Neural progenitor cell (in vitro differentiated cells): ENCODE results near the gene RAI1.

Source experiments
- EZH2 ChIP-seq: fragments of 200-600 bp; sonication (generic); IDR thresholded peaks from 2 replicates; pipeline ENCODE4 v1.6.1; 2017; ENCODE audit warnings: antibody characterized with exemption, mild to moderate bottlenecking, moderate library complexity
- EZH2phosphoT487 ChIP-seq: fragments of 200-600 bp; sonication (generic); IDR thresholded peaks from 2 replicates; pipeline ENCODE4 v1.6.1; 2017; ENCODE audit warnings: antibody characterized with exemption
- TF ChIP-seq, protein P1 (sequence below): fragments of 200-600 bp; sonication (generic); IDR thresholded peaks from 2 replicates; pipeline ENCODE4 v1.5.1; 2017; ENCODE audit warnings: antibody characterized with exemption, mild to moderate bottlenecking

DNA sequence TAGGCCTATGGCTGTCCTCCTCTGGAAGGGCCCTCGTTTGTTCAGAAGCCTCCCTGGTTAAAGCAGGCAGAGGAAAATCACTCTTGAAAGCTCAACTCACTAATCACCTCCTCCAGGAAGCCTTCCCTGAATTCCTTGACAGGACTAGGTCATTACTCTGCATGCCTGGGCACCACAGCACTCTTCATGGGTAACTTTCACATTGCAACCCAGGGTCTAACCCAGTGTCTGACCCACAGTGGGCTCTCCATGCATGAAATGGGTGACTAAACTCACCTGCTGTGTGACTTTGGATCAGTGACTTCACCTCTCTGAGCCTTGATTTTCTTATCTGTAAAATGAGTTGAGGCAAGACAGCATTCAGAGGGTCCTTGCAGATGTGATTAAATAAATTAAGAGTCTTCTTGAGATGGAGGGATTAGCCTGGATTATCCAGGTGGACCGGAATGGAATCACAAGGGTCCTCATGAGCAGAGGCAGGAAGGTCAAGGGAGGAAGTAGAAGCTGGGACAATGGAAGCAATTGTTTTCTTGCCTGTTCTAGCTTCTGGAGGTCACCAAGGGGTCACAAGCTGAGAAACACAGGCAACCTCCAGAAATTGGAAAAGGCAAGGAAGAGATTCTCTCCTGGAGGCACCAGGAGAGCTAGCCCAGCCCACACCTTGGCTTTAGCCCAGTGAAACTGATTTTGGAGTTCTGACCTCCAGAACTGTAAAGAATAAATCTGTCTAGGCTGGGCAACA, 3.8 kb upstream of the RAI1 start:
- TF ChIP-seq, protein P1, sequence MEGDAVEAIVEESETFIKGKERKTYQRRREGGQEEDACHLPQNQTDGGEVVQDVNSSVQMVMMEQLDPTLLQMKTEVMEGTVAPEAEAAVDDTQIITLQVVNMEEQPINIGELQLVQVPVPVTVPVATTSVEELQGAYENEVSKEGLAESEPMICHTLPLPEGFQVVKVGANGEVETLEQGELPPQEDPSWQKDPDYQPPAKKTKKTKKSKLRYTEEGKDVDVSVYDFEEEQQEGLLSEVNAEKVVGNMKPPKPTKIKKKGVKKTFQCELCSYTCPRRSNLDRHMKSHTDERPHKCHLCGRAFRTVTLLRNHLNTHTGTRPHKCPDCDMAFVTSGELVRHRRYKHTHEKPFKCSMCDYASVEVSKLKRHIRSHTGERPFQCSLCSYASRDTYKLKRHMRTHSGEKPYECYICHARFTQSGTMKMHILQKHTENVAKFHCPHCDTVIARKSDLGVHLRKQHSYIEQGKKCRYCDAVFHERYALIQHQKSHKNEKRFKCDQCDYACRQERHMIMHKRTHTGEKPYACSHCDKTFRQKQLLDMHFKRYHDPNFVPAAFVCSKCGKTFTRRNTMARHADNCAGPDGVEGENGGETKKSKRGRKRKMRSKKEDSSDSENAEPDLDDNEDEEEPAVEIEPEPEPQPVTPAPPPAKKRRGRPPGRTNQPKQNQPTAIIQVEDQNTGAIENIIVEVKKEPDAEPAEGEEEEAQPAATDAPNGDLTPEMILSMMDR = no peak
- TF ChIP-seq EZH2 (no peak), EZH2phosphoT487 (no peak)
